Activated CD4-positive, alpha-beta T cell treated with anti-CD3 and anti-CD28 coated beads for 1 hour (primary cell): ENCODE data around the gene CWC25.

Experiments used
- DNase-seq: peaks from one replicate; pipeline ENCODE4 v3.0.0-alpha.2; 2020

Gene CWC25

GRCh38 chr17:38779965-38780752, 45.0 kb downstream of the CWC25 start:
- no peak for DNase-seq

- no peak for DNase-seq
Observed at GRCh38 chr17:38777641-38778250, 47.4 kb downstream of the CWC25 start.

- no peak for DNase-seq
Observed at GRCh38 chr17:38773258-38773657, 51.9 kb downstream of the CWC25 start.

GRCh38 chr17:38768417-38768816, 56.7 kb downstream of the CWC25 start:
- no peak for DNase-seq

- DNase-seq, result no peak
Observed at GRCh38 chr17:38766341-38766740, 58.8 kb downstream of the CWC25 start.

GRCh38 chr17:38762231-38762630, 62.9 kb downstream of the CWC25 start:
- no peak for DNase-seq

- no peak for DNase-seq
Observed at GRCh38 chr17:38761612-38762011, 63.5 kb downstream of the CWC25 start.

GRCh38 chr17:38753071-38753506, 72.0 kb downstream of the CWC25 start:
- DNase-seq, result no peak

- peak; percentile 92 for DNase-seq
Observed at GRCh38 chr17:38752308-38753070, 72.6 kb downstream of the CWC25 start, which contains the start of gene PSMB3. Gene PSMB3, plus strand, starts transcription at chr17:38752741. Its CDS starts 86 bp downstream, at chr17:38752827.

- DNase-seq, result peak; percentile 77
Observed at GRCh38 chr17:38751808-38752307, 73.3 kb downstream of the CWC25 start.

GRCh38 chr17:38751144-38751807, 73.8 kb downstream of the CWC25 start:
- no peak for DNase-seq
